Measurements from ENCODE around the gene NPAS4.

Gene NPAS4

DNA sequence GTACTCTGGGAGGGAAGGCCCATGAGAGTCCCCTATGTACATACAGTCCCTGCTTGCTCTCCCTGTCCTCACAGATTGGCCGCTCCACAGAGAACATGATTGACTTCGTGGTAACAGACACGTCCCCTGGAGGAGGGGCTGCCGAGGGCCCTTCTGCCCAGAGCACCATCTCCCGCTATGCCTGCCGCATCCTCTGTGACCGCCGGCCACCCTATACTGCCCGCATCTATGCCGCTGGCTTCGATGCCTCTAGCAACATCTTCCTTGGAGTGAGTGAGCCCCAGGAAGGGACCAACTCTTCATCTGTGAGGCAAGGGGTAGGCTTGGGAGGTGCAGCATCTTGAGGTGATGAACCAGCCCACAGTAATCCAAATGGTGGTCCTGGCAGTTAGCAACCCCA is 52.3 kb downstream of the NPAS4 start:
- H4K20me1 ChIP-seq (ENCODE audit: insufficient read depth), result no peaks in the 10 kb centered on the region
- H3K79me2 ChIP-seq (ENCODE audit: insufficient read depth, low read depth), result no peaks in the 10 kb centered on the region
- no peak overlapping the region for H3K27ac ChIP-seq
- H3K4me3 ChIP-seq (IDR thresholded peaks at IDR 0.05; ENCODE audit: insufficient read depth, low read depth, low read length), result no peak overlapping the region
- H3K27me3 ChIP-seq (ENCODE audit: insufficient read depth, low read depth), result no peaks in the 10 kb centered on the region
- TF ChIP-seq, protein P1, sequence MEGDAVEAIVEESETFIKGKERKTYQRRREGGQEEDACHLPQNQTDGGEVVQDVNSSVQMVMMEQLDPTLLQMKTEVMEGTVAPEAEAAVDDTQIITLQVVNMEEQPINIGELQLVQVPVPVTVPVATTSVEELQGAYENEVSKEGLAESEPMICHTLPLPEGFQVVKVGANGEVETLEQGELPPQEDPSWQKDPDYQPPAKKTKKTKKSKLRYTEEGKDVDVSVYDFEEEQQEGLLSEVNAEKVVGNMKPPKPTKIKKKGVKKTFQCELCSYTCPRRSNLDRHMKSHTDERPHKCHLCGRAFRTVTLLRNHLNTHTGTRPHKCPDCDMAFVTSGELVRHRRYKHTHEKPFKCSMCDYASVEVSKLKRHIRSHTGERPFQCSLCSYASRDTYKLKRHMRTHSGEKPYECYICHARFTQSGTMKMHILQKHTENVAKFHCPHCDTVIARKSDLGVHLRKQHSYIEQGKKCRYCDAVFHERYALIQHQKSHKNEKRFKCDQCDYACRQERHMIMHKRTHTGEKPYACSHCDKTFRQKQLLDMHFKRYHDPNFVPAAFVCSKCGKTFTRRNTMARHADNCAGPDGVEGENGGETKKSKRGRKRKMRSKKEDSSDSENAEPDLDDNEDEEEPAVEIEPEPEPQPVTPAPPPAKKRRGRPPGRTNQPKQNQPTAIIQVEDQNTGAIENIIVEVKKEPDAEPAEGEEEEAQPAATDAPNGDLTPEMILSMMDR (conservative IDR thresholded peaks at IDR 0.05; ENCODE audit: low read depth, low read length), result no peak
- H3K4me1 ChIP-seq (ENCODE audit: low read depth, poor library complexity, severe bottlenecking), result no peaks in the 10 kb centered on the region
- H3K4me2 ChIP-seq, result no peak overlapping the region
- H2AFZ ChIP-seq (ENCODE audit: low read depth), result no peak overlapping the region
- no peak overlapping the region for H3K9ac ChIP-seq
- no peaks in the 10 kb centered on the region for H3K36me3 ChIP-seq (ENCODE audit: insufficient read depth)

GRCh38 chr11:66473608-66474515 is 53.0 kb downstream of the NPAS4 start:
- H3K79me2 ChIP-seq (ENCODE audit: insufficient read depth, low read depth), result no peaks in the 10 kb centered on the region
- no peaks in the 10 kb centered on the region for H3K36me3 ChIP-seq (ENCODE audit: insufficient read depth)
- H3K9ac ChIP-seq, result no peak overlapping the region
- no peak overlapping the region for H2AFZ ChIP-seq (ENCODE audit: low read depth)
- H3K27me3 ChIP-seq (ENCODE audit: insufficient read depth, low read depth), result no peaks in the 10 kb centered on the region
- no peak overlapping the region for H3K4me2 ChIP-seq
- H3K27ac ChIP-seq, result no peak overlapping the region
- no peak overlapping the region for H3K4me3 ChIP-seq (IDR thresholded peaks at IDR 0.05; ENCODE audit: insufficient read depth, low read depth, low read length)
- H3K4me1 ChIP-seq (ENCODE audit: low read depth, poor library complexity, severe bottlenecking), result peaks cover 2% of the 10 kb centered on the region
- TF ChIP-seq, protein P1 (conservative IDR thresholded peaks at IDR 0.05; ENCODE audit: low read depth, low read length), result no peak
- no peaks in the 10 kb centered on the region for H4K20me1 ChIP-seq (ENCODE audit: insufficient read depth)

DNA sequence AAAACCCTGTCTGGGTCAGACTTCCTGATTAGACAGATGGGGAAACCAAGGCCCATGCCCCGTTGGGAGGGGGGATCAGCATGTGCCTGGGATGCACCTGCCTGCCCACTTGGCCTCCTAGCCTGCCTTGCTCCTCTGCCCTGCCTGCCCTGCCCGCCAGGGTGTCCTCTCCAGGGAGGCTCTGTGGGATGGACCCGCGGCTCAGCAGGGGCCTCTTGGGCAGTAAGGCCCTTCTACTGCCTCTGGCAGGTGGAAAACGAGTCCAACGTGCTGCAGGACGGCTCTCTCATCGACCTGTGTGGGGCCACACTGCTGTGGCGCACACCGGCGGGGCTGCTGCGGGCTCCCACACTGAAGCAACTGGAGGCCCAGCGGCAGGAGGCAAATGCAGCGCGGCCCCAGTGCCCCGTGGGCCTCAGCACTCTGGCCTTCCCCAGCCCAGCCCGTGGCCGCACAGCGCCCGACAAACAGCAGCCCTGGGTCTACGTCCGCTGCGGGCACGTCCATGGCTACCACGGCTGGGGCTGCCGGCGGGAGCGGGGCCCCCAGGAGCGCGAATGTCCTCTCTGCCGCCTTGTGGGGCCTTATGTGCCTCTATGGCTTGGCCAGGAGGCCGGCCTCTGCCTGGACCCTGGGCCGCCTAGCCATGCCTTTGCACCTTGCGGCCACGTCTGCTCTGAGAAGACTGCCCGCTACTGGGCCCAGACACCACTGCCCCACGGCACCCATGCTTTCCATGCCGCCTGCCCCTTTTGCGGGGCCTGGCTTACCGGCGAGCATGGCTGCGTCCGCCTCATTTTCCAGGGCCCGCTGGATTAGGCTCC is 54.7 kb downstream of the NPAS4 start:
- no peaks in the 10 kb centered on the region for H4K20me1 ChIP-seq (ENCODE audit: insufficient read depth)

More for the DNA sequence above, 54.7 kb downstream of the NPAS4 start:
- no peak overlapping the region for H3K9ac ChIP-seq
- no peaks in the 10 kb centered on the region for H3K36me3 ChIP-seq (ENCODE audit: insufficient read depth)
- H3K4me1 ChIP-seq (ENCODE audit: low read depth, poor library complexity, severe bottlenecking), result peaks cover 6% of the 10 kb centered on the region
- peaks cover 8% of the 10 kb centered on the region; the same call in 1 of the 2 replicates for H3K79me2 ChIP-seq (ENCODE audit: insufficient read depth, low read depth)
- TF ChIP-seq, protein P1 (conservative IDR thresholded peaks at IDR 0.05; ENCODE audit: low read depth, low read length), result no peak
- no peak overlapping the region for H3K4me3 ChIP-seq (IDR thresholded peaks at IDR 0.05; ENCODE audit: insufficient read depth, low read depth, low read length)
- H3K27ac ChIP-seq, result no peak overlapping the region
- no peak overlapping the region for H2AFZ ChIP-seq (ENCODE audit: low read depth)
- no peaks in the 10 kb centered on the region for H3K27me3 ChIP-seq (ENCODE audit: insufficient read depth, low read depth)
- no peak overlapping the region for H3K4me2 ChIP-seq
